HG03066 (cell line): ENCODE measurements around the gene RAE1.

Source experiments
- ATAC-seq: cut with Tn5 transposase; IDR thresholded peaks from one replicate; pipeline ENCODE4 v1.9.1; 2021; ENCODE audit warnings: low read depth; ENCODE audit not compliant: unreplicated experiment

The RAE1 gene

GRCh38 chr20:57369596-57369995 is 18.5 kb downstream of the RAE1 start:
- ATAC-seq = no peak

GRCh38 chr20:57370316-57370715 is 19.3 kb downstream of the RAE1 start:
- ATAC-seq = no peak

- no peak for ATAC-seq
Measured at GRCh38 chr20:57371363-57371762, 20.3 kb downstream of the RAE1 start.

- ATAC-seq = no peak
Measured at GRCh38 chr20:57372157-57372556, 21.1 kb downstream of the RAE1 start.

GRCh38 chr20:57372581-57373350 is 21.7 kb downstream of the RAE1 start:
- no peak for ATAC-seq

- ATAC-seq = no peak
Measured at GRCh38 chr20:57374343-57374930, 23.4 kb downstream of the RAE1 start.

- ATAC-seq = no peak
Measured at GRCh38 chr20:57374931-57375651, 24.0 kb downstream of the RAE1 start.

GRCh38 chr20:57375652-57376230 is 24.7 kb downstream of the RAE1 start:
- no peak for ATAC-seq

GRCh38 chr20:57377350-57377749 is 26.3 kb downstream of the RAE1 start:
- ATAC-seq = no peak

GRCh38 chr20:57378107-57378506 is 27.1 kb downstream of the RAE1 start:
- ATAC-seq = no peak

- no peak for ATAC-seq
Measured at GRCh38 chr20:57378646-57379262, 27.7 kb downstream of the RAE1 start.

GRCh38 chr20:57379263-57379647 is 28.2 kb downstream of the RAE1 start:
- no peak for ATAC-seq

- no peak for ATAC-seq
Measured at GRCh38 chr20:57380081-57380750, 29.2 kb downstream of the RAE1 start.

GRCh38 chr20:57381596-57382503 is 30.8 kb downstream of the RAE1 start:
- no peak for ATAC-seq

- no peak for ATAC-seq
Measured at GRCh38 chr20:57382516-57382915, 31.5 kb downstream of the RAE1 start.

- no peak for ATAC-seq
Measured at GRCh38 chr20:57383447-57384347, 32.6 kb downstream of the RAE1 start.

- ATAC-seq = no peak
Measured at GRCh38 chr20:57384486-57384885, 33.4 kb downstream of the RAE1 start.
